ENCODE results near the gene UPB1. TPM values are rescaled to one million over a fixed set of nuclear protein-coding genes. Genes with fewer than 3 reads are reported as not detected.

UPB1 gene
- total and polyA plus RNA-seq, 10 of the 15 experiments (the other 5 are each of a cell fraction or from before 2014, with no cell fraction given) = 0.89 to 20.5 (median 3.1) TPM

DNA sequence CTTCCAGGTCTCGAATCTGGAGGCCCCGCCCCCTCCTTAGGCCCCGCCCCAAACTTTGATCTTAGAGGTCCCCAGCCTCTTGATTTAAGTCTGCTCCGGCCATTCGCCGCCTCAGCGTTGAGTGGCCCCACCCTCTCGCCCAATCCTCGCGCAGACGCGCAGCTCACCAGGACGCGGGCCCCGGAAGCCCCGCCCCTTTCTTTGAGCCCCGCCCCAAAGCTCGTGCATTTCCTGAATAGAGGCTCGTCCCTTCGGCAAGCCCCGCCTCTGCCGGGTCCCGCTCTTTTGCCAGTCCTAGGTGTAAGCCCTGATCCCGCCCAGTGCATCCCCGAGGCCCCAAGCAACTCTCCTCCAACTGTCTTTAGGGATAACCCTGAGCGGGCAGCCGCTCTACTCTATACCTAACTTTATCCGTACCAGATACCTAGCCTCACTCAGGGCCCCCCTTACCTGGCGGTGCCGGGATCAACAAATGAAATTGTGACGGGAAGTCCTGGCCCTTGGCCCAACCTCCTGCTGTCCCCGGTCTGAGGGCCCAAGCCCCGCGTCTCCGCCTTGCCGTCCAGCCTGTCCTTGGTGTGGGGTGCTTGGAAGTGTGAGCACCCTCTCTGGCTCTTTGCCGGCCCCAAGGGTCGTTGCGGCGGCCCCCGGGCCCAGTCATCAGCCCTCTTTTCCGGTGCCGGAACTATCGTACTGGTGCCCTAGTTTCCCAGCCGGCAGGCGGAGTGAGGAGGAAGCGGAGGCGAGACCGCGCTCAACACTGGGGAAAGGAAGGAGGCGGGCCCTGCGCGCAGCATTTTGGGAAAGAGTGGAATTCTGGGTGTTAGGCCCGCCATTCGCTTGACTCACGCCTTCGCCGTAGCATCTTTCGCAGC is 60.3 kb downstream of the UPB1 start, which contains the start of gene SNRPD3 (continued):
- no peak for TF ChIP-seq ZBTB33 (IDR thresholded peaks at IDR 0.05)
- TF ChIP-seq, protein P1, sequence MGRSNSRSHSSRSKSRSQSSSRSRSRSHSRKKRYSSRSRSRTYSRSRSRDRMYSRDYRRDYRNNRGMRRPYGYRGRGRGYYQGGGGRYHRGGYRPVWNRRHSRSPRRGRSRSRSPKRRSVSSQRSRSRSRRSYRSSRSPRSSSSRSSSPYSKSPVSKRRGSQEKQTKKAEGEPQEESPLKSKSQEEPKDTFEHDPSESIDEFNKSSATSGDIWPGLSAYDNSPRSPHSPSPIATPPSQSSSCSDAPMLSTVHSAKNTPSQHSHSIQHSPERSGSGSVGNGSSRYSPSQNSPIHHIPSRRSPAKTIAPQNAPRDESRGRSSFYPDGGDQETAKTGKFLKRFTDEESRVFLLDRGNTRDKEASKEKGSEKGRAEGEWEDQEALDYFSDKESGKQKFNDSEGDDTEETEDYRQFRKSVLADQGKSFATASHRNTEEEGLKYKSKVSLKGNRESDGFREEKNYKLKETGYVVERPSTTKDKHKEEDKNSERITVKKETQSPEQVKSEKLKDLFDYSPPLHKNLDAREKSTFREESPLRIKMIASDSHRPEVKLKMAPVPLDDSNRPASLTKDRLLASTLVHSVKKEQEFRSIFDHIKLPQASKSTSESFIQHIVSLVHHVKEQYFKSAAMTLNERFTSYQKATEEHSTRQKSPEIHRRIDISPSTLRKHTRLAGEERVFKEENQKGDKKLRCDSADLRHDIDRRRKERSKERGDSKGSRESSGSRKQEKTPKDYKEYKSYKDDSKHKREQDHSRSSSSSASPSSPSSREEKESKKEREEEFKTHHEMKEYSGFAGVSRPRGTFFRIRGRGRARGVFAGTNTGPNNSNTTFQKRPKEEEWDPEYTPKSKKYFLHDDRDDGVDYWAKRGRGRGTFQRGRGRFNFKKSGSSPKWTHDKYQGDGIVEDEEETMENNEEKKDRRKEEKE (IDR thresholded peaks at IDR 0.05) = no peak
- TF ChIP-seq HDAC2 (IDR thresholded peaks at IDR 0.05) = peak; percentile 89; the same call in 1 of the 2 replicates
- TF ChIP-seq SPI1 (IDR thresholded peaks at IDR 0.05; ENCODE audit: borderline replicate concordance, insufficient read depth, low read depth, low read length) = peak; percentile 32; the same call in 1 of the 2 replicates
- peak; percentile 49; the same call in 1 of the 2 replicates for TF ChIP-seq BACH1 (IDR thresholded peaks at IDR 0.05; ENCODE audit: borderline replicate concordance)
- no peak for TF ChIP-seq ZNF384 (IDR thresholded peaks at IDR 0.05; ENCODE audit: borderline replicate concordance, low read depth, low read length)
- TF ChIP-seq WRNIP1 (IDR thresholded peaks at IDR 0.05; ENCODE audit: borderline replicate concordance, low read depth, low read length) = no peak

Data from GM12878 (cell line).